IPS DF 4.7 (cell line): ENCODE measurements around the gene IDI1.
"Not testable (repeated sequence)": the region's sequence is repeated elsewhere in the genome, so short reads cannot be mapped to it uniquely, and the experiment has no call there.

ENCODE experiments used
- DNase-seq: peaks from one replicate; pipeline ENCODE4 v3.0.0-alpha.2; 2013; ENCODE audit warnings: low spot score; ENCODE audit errors: extremely low read depth

The IDI1 gene

GRCh38 chr10:1048732-1049424 lies at the start of gene IDI1:
TSS of gene IDI1 (minus strand) at chr10:1049119. CDS start at chr10:1049003, 116 bp downstream.
- peak; percentile 91 for DNase-seq

DNA sequence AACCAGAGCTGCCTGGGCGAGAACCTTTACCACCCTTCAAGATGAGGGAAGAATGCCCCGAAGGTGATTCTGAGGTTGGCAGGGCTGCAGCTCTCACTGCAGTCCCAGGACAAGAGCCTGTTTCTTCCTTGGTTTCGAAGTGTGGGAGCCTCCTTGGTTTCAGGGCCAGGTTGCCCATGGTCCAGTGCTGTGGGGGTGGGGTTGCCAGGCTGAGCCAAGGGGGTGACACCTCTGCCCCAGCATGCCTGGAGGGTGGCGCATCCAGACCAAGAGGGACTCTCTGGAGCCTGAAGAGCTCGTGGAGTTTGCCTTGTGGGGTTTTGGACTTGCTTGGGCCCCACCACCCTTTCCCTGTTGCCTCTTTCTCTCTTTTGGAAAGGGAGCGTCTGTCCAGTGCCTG lies 48.5 kb upstream of the IDI1 start:
- DNase-seq = no peak

DNA sequence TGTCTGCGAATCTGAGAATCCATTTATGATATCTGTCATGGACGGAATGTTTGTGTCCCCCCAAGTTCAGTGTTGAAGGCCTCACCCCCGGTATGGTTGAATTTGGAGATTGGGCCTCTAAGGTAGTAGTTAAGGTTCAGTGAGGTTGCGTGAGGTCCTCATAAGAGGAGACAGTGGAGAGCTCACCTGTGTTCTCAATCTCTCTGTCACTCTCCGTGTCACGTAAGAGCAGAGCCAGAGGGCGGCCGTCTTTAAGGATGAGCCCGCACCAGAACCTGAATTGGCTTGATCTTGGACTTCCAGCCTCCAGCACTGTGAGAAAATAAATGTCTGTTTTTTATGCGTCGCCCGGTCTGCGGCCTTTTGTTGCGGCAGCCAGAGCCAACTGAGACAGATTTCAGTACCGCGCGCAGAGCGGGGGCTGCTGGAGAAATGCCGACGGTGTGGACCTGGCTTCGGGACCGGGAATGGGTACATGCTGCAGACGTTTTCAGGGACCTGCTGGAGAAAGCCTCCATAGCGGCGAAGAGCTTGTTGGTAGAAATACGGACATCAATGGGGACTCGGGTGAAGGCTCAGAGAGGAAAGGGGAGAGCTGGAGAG lies 47.5 kb upstream of the IDI1 start:
- no peak for DNase-seq

GRCh38 chr10:1095498-1095897 lies 46.6 kb upstream of the IDI1 start:
- no peak for DNase-seq

- no peak for DNase-seq
Measured at GRCh38 chr10:1094112-1095057, 45.5 kb upstream of the IDI1 start.

GRCh38 chr10:1093696-1094095 lies 44.8 kb upstream of the IDI1 start:
- DNase-seq = no peak

- no peak for DNase-seq
Measured at GRCh38 chr10:1090696-1091095, 41.8 kb upstream of the IDI1 start.

DNA sequence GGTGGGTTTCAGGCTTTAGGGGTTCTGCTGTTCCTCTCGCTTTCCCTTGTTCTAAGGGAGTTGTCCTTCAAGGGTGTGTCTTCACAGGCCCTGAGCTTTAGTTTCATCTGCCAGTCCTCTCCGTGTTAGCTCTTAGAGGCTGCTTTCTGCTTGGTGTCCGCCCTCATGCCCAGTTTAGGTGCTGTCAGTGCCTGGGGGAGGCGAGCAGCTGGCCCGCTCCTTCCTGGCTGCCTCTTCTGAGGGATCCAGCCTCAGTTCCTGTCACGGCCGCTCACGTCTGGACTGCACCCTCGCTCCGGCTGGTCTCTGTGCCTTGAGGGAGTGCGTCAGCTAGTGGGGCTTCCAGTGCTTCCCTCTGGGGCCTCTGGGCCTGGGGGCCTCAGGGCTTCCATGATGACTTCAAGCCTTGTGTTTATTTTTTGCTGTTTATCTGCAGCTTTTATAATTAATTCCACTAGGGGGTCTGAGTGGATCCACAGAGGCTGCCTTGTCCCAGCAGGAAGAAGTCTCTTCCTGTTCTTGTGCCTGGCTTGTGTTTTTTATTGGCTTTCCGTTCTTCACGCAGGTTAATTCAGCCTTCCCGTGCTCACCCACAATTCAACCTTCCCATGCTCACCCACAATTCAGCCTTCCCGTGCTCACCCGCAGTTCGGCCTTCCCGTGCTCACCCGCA lies 40.2 kb upstream of the IDI1 start:
- DNase-seq = no peak

- no peak for DNase-seq
Measured at GRCh38 chr10:1086787-1087186, 37.9 kb upstream of the IDI1 start.

DNA sequence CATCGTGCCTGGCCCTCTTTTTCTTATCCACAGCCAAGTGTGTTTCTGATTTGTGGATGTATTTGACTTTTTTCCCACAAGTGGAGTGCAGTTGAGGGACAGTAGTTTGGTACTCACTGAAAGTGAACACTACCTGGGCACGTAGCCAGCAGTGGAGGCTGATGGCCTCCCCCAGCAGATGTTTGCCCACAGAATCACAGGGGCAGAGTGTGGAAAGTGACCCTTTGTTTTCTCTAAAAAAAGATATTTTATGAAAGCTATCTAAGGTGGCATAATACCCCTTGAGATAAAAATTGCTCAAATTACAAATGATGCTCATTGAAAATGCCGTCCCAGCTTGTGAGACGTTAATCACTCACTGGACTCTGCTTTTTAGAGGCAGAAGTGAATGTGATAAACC lies 36.3 kb upstream of the IDI1 start:
- no peak for DNase-seq

DNA sequence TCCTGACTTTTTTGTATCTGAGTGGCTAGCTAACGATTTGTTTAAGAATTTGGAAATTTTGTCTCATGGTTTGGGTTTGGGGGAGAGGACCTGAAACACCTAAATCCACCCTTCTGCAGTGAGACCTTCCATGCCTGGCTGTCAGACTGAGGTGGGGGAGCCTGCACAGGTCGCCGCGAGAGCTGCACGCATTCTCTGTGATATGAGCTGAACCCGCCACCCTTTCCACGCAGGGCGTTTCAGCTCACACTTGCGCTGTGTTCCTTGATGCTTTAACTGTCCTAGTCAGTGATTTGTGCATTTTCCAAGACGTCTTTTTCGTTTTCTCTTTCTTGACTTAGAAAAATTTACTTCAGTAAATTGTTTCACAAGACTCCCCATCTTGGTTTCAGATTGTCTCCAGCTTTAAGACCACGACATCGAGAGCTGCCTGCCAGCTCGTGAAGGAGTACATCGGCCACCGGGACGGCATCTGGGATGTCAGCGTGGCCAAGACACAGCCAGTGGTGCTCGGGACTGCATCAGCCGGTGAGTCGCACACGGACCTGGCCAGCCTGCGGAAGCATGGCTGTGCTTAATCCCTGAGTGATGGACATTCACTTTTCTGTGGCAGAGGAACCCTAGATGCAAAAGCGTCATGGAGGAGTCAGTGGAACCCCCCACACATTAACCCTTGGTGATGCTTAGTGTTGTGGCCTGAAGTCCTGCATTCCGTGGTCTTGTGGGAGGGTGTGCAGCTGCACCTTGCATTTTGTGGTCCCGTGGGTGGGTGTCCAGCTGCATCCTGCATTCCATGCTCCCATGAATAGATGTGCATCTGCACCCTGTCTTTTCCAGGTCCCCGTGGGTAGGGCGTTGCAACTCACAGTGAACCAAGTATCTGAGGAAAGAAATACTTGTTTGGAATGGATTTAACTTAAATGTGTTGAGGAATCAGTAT lies 35.4 kb upstream of the IDI1 start:
- no peak for DNase-seq

DNA sequence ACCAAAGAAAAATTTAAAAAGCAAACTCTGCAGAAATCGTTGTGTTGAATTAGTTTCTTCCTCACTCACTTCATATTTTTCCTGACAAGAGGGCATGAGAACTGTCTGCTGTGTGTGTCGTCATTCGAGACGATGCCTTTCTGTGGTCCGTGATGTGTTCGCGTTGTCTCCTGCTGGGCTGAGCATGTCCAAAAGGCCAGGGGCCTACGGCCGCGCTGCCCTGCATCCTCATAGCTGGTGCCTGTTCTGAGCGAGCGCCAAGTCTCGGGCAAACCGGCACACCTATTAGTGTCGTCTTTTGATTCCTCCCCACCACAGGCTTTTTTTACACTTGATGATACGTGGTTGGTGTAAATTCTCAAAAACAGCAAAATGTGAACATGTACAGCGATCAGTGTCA lies 34.7 kb upstream of the IDI1 start:
- no peak for DNase-seq

GRCh38 chr10:1078668-1079067 lies 29.7 kb upstream of the IDI1 start:
- no peak for DNase-seq

GRCh38 chr10:1074748-1075308 lies 25.9 kb upstream of the IDI1 start:
- no peak for DNase-seq

DNA sequence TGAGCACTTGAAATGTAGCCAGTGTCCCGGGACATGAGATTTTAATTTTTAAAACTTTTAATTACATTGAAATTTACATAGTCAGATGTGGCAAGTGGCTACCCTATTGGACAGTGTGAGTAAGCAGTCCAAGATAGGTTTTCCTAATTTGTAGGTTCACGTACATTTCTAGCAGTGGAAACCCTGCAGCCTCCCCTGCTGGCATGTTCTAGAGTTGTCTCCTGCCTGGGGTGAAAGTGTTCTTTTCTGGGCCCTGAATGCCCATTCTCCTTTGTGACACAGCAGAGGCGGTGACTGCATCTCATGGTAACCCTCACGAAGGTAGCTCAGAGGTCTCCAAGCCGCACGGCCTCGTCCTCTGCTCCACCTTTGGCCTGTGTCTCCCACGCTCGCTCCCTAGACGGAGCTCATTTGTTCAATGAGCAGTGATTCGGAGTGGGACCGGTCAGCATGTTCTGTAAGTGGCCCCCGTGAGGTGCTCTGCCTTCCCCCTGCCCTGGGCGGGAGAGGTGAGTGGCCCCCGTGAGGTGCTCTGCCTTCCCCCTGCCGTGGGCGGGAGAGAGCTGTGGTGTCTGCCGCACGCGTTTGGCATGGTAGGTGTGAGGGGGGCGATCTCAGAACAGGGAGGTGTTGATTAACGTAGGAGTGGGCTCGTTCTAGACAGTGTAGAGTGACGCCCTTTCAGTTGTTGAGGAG lies 25.3 kb upstream of the IDI1 start:
- DNase-seq = no peak

GRCh38 chr10:1070919-1071318 lies 22.0 kb upstream of the IDI1 start:
- no peak for DNase-seq

- no peak for DNase-seq
Measured at GRCh38 chr10:1068380-1069361, 19.8 kb upstream of the IDI1 start.

DNA sequence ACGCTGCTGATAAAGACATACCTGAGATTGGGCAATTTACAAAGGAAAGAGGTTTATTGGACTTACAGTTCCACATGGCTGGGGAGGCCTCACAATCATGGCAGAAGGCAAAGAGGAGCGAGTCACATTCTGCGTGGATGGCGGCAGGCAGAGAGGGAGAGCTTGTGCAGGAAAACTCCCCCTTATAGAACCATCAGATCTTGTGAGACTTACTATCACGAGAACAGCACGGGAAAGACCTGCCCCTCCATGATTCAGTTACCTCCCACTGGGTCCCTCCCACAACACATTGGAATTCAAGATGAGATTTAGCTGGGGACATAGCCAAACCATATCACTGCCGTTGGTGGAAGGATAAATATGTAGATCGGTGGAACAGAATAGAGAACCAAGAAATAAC lies 17.8 kb upstream of the IDI1 start:
- DNase-seq = not testable (repeated sequence)

- no peak for DNase-seq
Measured at GRCh38 chr10:1064964-1065247, 16.0 kb upstream of the IDI1 start.
